Chondrocyte (in vitro differentiated cells): ENCODE results near the gene KLF11. TPM values are rescaled to one million over a fixed set of nuclear protein-coding genes. Genes with fewer than 3 reads are reported as not detected.

Experiments
- DNase-seq: peaks from one replicate; pipeline ENCODE4 v3.0.0; 2021; ENCODE audit warnings: mixed read lengths, low spot score
- H3K27ac Mint-ChIP-seq: one replicate; pipeline ENCODE4 v1.8.0; 2021; ENCODE audit warnings: mild to moderate bottlenecking, moderate library complexity, mixed read lengths; ENCODE audit not compliant: unreplicated experiment
- H3K27me3 Mint-ChIP-seq: 2 replicates; pipeline ENCODE4 v1.8.0; 2021; ENCODE audit warnings: low read depth, mixed read lengths
- H3K36me3 Mint-ChIP-seq: 2 replicates; pipeline ENCODE4 v1.8.0; 2021; ENCODE audit warnings: low read depth, mixed read lengths
- H3K4me1 Mint-ChIP-seq: 2 replicates; pipeline ENCODE4 v1.8.0; 2021; ENCODE audit warnings: low read depth, mild to moderate bottlenecking, mixed read lengths
- H3K4me3 Mint-ChIP-seq: one replicate; pipeline ENCODE4 v1.8.0; 2021; ENCODE audit warnings: mild to moderate bottlenecking, moderate library complexity, mixed read lengths; ENCODE audit not compliant: unreplicated experiment
- H3K9me3 Mint-ChIP-seq: 2 replicates; pipeline ENCODE4 v1.8.0; 2021; ENCODE audit warnings: low read depth, mixed read lengths
- CTCF ChIP-seq: fragments of 200-600 bp; sonication (generic); IDR thresholded peaks from 2 replicates; pipeline ENCODE4 v1.5.0; 2021; ENCODE audit warnings: antibody characterized with exemption, mild to moderate bottlenecking, moderate library complexity
- total RNA-seq: library from RNA; stranded (reverse); gene quantifications from 3 replicates; pipeline ENCODE4 v1.2.1, GENCODE V29; 2021

KLF11 gene
- total RNA-seq, 1 donor from 2014 or later = 15.2 TPM

DNA sequence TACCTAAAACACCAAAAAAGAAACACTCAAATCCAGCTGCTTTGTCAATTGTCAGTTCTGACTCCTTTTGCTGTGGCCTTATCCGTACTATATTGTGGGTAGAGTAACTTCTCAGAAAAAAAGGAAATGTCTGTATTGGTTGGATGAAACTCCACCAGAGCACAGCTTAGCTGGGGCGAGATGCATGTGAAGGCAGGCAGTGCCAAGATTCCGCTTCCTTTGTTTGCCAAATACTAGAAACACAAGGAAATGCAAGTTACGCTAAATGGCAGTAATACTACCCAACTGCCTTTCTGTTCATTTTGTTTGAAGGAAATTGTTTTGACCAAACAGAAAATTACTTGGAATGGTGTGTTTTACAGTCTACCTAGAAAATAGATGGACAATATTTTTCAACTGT is 10.0 kb downstream of the KLF11 start:
- Mint-ChIP-seq H3K4me1 (peaks cover 13% of the 10 kb centered on the region), H3K27ac (no peak overlapping the region), H3K36me3 (peaks cover 16% of the 10 kb centered on the region), H3K4me3 (no peak overlapping the region), H3K9me3 (no peaks in the 10 kb centered on the region), H3K27me3 (no peaks in the 10 kb centered on the region)
- no peak for TF ChIP-seq CTCF
- no peak for DNase-seq

GRCh38 chr2:10054424-10054823 is 11.1 kb downstream of the KLF11 start:
- H3K4me1 Mint-ChIP-seq = peaks cover 13% of the 10 kb centered on the region
- peak; percentile 28 for DNase-seq
- H3K36me3 Mint-ChIP-seq = peaks cover 16% of the 10 kb centered on the region
- H3K27ac Mint-ChIP-seq = no peak overlapping the region
- H3K9me3 Mint-ChIP-seq = no peaks in the 10 kb centered on the region
- peak; percentile 25 for TF ChIP-seq CTCF
- H3K4me3 Mint-ChIP-seq = no peak overlapping the region
- H3K27me3 Mint-ChIP-seq = no peaks in the 10 kb centered on the region

- peaks cover 13% of the 10 kb centered on the region for H3K4me1 Mint-ChIP-seq
- peaks cover 16% of the 10 kb centered on the region for H3K36me3 Mint-ChIP-seq
- no peaks in the 10 kb centered on the region for H3K9me3 Mint-ChIP-seq
- no peaks in the 10 kb centered on the region for H3K27me3 Mint-ChIP-seq
- peak; percentile 63 for DNase-seq
- no peak overlapping the region for H3K27ac Mint-ChIP-seq
- no peak for TF ChIP-seq CTCF
- H3K4me3 Mint-ChIP-seq = no peak overlapping the region
Measured at GRCh38 chr2:10054976-10055375, 11.6 kb downstream of the KLF11 start.

DNA sequence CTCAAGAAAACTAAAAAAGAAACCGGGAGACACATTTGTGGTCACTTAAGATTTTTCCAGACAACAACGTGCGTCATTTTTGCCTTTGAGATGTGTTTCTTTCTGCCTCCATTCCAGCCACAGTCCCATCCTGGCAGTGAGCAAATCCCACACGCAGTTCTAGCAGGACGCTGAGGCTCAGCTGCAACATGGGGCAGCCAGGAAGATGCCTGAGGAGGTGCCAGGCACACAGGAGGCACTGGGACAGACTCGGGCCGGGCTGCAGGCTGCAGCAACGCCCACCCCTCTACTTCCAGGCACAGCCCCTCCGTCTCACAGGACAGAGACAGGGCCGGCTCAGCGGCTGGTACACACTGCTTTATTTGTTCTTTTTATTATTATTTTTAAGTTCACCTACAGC is 13.1 kb downstream of the KLF11 start:
- Mint-ChIP-seq H3K9me3 (no peaks in the 10 kb centered on the region), H3K27me3 (no peaks in the 10 kb centered on the region), H3K36me3 (peaks cover 16% of the 10 kb centered on the region), H3K4me3 (no peak overlapping the region), H3K4me1 (peaks cover 13% of the 10 kb centered on the region), H3K27ac (no peak overlapping the region)
- DNase-seq = peak; percentile 53
- no peak for TF ChIP-seq CTCF

- Mint-ChIP-seq H3K27me3 (no peaks in the 10 kb centered on the region), H3K9me3 (no peaks in the 10 kb centered on the region), H3K36me3 (peaks cover 10% of the 10 kb centered on the region), H3K4me1 (peaks cover 13% of the 10 kb centered on the region), H3K27ac (peak overlapping the region; percentile 82), H3K4me3 (peak overlapping the region; percentile 62)
- peak; percentile 75 for DNase-seq
- TF ChIP-seq CTCF = peak; percentile 21
Measured at GRCh38 chr2:10057231-10058107, 14.1 kb downstream of the KLF11 start.
